SK-N-MC (cell line): ENCODE data around the gene LMX1A.

Experiments
- EZH2 ChIP-seq: fragments of 200-600 bp; sonication (generic); IDR thresholded peaks from one replicate; pipeline ENCODE4 v1.6.1; 2017; ENCODE audit warnings: antibody characterized with exemption
- FOXP2 ChIP-seq: optimal IDR thresholded peaks from 2 replicates; pipeline ENCODE3; 2011; ENCODE audit warnings: mild to moderate bottlenecking, moderate library complexity; ENCODE audit not compliant: insufficient read depth; ENCODE audit errors: extremely low read length, control extremely low read depth
- POLR2AphosphoS5 ChIP-seq: IDR thresholded peaks from 2 replicates; pipeline ENCODE4 v1.6.1; 2012; ENCODE audit warnings: mild to moderate bottlenecking, low read depth, low read length, borderline replicate concordance

- TF ChIP-seq EZH2 (no peak), POLR2AphosphoS5 (no peak), FOXP2 (no peak)
Observed at GRCh38 chr1:165376811-165377311, 20.3 kb upstream of the LMX1A start.
